Measurements from ENCODE around the gene EIF4E1B.

The EIF4E1B gene

GRCh38 chr5:176642675-176643490 lies 12.4 kb downstream of the EIF4E1B start:
- DNase-seq (ENCODE audit: low spot score): no peak
- Mint-ChIP-seq H3K27ac (no peak overlapping the region), H3K4me3 (no peak overlapping the region), H3K4me1 (ENCODE audit: low read depth) (peaks cover 9% of the 10 kb centered on the region), H3K9me3 (no peaks in the 10 kb centered on the region), H3K36me3 (ENCODE audit: low read depth) (no peaks in the 10 kb centered on the region), H3K27me3 (ENCODE audit: low read depth) (peaks cover 3% of the 10 kb centered on the region)

DNA sequence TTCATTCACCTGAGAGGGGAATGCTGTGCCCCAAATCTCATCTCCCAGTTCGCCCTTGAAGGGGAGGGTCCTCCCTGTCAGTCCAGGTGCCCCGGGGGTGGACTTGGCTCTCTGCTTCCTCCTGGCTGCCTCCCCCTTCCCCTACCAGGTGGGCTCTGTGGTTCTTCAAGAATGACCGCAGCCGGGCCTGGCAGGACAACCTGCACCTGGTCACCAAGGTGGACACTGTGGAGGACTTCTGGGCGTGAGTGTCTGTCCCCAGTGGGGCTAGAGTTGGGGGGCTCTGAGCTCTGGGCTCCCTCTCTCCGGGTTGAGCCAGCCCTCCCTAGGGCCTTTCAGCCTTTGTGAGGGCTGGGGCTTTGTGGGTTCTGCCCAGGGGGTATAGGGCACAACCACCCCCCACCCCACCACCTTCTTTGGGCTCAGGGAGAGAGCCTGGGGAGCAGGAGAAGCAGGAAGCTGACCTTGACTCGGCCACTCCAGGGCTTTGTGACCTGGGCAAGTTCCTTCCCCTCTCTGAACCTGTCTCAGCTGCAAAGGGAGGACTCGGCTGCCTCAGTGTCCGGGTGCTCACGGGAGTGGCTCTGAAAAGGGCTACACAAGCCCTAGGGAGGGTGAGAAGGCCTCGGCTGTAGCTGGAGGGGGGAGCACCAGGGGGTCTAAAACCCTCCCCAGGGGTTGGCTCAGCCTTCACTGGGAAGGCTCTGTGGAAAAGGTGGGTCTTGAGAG lies 13.2 kb downstream of the EIF4E1B start:
- Mint-ChIP-seq H3K27ac (no peak overlapping the region), H3K4me3 (no peak overlapping the region), H3K9me3 (no peaks in the 10 kb centered on the region), H3K4me1 (ENCODE audit: low read depth) (peaks cover 13% of the 10 kb centered on the region), H3K27me3 (ENCODE audit: low read depth) (peaks cover 2% of the 10 kb centered on the region), H3K36me3 (ENCODE audit: low read depth) (no peaks in the 10 kb centered on the region)
- no peak for DNase-seq (ENCODE audit: low spot score)

- no peaks in the 10 kb centered on the region for H3K27me3 Mint-ChIP-seq (ENCODE audit: low read depth)
- H3K9me3 Mint-ChIP-seq: no peaks in the 10 kb centered on the region
- DNase-seq (ENCODE audit: low spot score): no peak
- H3K4me3 Mint-ChIP-seq: no peak overlapping the region
- peaks cover 19% of the 10 kb centered on the region for H3K4me1 Mint-ChIP-seq (ENCODE audit: low read depth)
- no peak overlapping the region for H3K27ac Mint-ChIP-seq
- H3K36me3 Mint-ChIP-seq (ENCODE audit: low read depth): peaks cover 2% of the 10 kb centered on the region
These were observed 13.8 kb downstream of the EIF4E1B start for GRCh38 chr5:176644294-176644693.

- Mint-ChIP-seq H3K4me3 (peak overlapping the region; percentile 46), H3K4me1 (ENCODE audit: low read depth) (peaks cover 24% of the 10 kb centered on the region), H3K9me3 (no peaks in the 10 kb centered on the region), H3K27ac (no peak overlapping the region), H3K36me3 (ENCODE audit: low read depth) (peaks cover 2% of the 10 kb centered on the region), H3K27me3 (ENCODE audit: low read depth) (no peaks in the 10 kb centered on the region)
- DNase-seq (ENCODE audit: low spot score): no peak
These were observed 14.6 kb downstream of the EIF4E1B start for GRCh38 chr5:176644878-176645670.

DNA sequence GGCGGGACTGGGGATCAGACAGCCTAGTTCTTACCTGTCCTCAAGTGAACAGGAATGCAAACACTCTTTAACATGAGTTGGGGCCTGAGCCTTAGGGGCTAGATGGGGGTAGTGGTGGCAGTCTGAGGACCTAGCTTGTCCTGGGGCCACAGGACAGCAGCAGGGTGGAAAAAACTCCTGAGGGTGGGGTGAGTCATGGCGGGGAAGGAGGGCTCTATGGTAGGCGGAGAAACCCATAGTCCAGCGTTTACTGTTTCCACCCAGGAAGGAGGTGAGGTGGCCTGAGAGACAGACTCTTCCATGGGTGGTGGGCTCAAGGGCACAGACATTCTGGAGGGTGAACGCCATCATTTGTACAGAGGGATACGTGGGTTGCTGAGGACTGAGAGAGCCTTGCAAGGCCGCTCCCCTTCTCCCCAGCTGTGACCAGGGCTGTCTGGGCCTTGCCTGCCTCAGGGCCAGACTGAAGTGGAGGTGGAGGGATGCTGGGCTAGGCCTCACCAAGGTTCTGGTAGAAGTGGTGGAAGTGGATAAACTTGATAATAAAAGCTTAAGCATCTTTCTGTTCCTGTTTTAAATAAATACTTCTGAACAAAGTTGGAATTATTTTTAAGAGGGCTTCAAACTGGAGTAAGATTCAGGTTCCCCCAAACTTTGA lies 15.7 kb downstream of the EIF4E1B start:
- Mint-ChIP-seq H3K9me3 (no peaks in the 10 kb centered on the region), H3K36me3 (ENCODE audit: low read depth) (peaks cover 2% of the 10 kb centered on the region), H3K27ac (peak overlapping the region; percentile 86), H3K27me3 (ENCODE audit: low read depth) (no peaks in the 10 kb centered on the region), H3K4me1 (ENCODE audit: low read depth) (peaks cover 32% of the 10 kb centered on the region), H3K4me3 (peak overlapping the region; percentile 89)
- no peak for DNase-seq (ENCODE audit: low spot score)

GRCh38 chr5:176646707-176647029 lies 16.2 kb downstream of the EIF4E1B start:
- no peaks in the 10 kb centered on the region for H3K27me3 Mint-ChIP-seq (ENCODE audit: low read depth)
- H3K27ac Mint-ChIP-seq: peak overlapping the region; percentile 86
- peaks cover 32% of the 10 kb centered on the region for H3K4me1 Mint-ChIP-seq (ENCODE audit: low read depth)
- H3K36me3 Mint-ChIP-seq (ENCODE audit: low read depth): peaks cover 2% of the 10 kb centered on the region
- no peak for DNase-seq (ENCODE audit: low spot score)
- H3K9me3 Mint-ChIP-seq: no peaks in the 10 kb centered on the region
- H3K4me3 Mint-ChIP-seq: peak overlapping the region; percentile 89

DNA sequence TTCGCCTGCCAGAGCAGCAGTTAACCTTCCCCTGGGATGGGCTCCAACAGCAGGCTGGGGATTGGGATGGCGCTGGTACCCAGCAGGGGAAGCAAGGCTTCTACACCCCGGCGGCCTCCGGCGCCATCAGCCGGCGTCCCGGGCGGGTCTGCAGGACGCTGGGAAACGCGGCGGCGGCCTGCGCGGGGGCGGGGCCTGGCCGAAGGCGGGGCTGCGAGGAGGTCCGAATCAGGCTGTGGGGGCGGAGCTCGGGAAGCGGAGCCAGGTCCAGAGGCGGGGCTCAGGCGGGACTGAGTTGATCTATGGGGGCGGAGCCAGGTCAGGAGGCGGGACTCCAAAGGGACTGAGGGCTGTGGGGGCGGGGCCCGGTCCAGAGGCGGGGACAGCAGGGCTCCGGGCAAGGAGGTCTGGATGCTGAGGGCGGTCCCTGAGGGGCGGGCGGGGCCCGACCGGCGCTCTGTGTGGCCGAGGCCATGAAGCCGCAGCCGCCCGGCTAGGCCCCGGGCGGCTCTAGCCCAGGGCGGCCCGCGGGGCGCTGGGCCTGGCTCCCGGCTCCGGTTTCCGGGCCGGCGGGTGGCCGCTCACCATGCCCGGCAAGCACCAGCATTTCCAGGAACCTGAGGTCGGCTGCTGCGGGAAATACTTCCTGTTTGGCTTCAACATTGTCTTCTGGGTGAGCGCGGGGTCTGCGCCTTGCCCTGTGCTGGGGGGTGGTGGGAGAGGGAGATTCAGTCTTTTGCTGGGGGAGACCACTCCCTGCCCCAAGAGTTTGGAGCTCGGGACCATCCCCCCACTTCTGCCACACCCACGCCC lies 16.8 kb downstream of the EIF4E1B start, which contains the start of gene TSPAN17:
Gene TSPAN17, plus strand, starts transcription at position 455 of the 813 bp plus-strand sequence. Its CDS starts 132 bp downstream, at position 587.
- H3K9me3 Mint-ChIP-seq: no peaks in the 10 kb centered on the region
- H3K4me1 Mint-ChIP-seq (ENCODE audit: low read depth): peaks cover 32% of the 10 kb centered on the region
- H3K27me3 Mint-ChIP-seq (ENCODE audit: low read depth): no peaks in the 10 kb centered on the region
- H3K36me3 Mint-ChIP-seq (ENCODE audit: low read depth): peaks cover 2% of the 10 kb centered on the region
- DNase-seq (ENCODE audit: low spot score): peak; percentile 100
- peak within 1 kb of the TSS; percentile 86 for H3K27ac Mint-ChIP-seq
- peak within 1 kb of the TSS; percentile 89 for H3K4me3 Mint-ChIP-seq

DNA sequence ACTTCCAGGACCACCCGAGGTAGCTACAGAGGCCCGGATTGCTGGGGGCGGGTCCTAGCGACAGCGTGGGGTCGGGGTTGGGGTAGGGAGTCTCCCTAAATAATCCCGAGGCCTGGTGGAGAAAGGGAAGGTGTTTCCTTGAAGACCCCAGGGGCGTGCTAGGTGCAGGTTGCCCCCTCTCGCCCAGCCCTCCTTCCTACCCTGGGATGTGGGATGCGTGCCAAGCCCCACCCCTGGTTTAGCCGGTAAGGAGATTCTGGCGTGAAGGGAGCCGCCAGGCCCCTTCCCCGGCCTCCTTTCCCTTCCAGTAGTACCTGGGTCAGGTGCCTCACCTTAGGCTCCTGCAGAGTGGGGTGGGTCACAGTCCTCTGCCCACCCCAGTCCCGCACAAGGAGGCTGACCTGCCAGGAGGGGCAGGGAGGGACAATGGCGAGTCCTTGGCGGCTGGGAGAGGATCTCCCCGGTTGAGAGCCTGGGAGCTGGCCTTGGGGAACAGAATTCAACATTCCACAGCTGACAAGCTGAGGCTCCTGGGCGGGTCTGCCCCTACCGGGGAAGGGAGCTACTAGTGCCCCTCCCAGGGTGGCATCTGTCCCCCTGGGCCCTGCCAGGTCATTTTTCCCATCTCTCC lies 17.5 kb downstream of the EIF4E1B start:
- H3K9me3 Mint-ChIP-seq: no peaks in the 10 kb centered on the region
- peaks cover 2% of the 10 kb centered on the region for H3K36me3 Mint-ChIP-seq (ENCODE audit: low read depth)
- peak overlapping the region; percentile 78 for H3K27ac Mint-ChIP-seq
- DNase-seq (ENCODE audit: low spot score): no peak
- H3K4me3 Mint-ChIP-seq: peak overlapping the region; percentile 84
- H3K27me3 Mint-ChIP-seq (ENCODE audit: low read depth): no peaks in the 10 kb centered on the region
- peaks cover 35% of the 10 kb centered on the region for H3K4me1 Mint-ChIP-seq (ENCODE audit: low read depth)

DNA sequence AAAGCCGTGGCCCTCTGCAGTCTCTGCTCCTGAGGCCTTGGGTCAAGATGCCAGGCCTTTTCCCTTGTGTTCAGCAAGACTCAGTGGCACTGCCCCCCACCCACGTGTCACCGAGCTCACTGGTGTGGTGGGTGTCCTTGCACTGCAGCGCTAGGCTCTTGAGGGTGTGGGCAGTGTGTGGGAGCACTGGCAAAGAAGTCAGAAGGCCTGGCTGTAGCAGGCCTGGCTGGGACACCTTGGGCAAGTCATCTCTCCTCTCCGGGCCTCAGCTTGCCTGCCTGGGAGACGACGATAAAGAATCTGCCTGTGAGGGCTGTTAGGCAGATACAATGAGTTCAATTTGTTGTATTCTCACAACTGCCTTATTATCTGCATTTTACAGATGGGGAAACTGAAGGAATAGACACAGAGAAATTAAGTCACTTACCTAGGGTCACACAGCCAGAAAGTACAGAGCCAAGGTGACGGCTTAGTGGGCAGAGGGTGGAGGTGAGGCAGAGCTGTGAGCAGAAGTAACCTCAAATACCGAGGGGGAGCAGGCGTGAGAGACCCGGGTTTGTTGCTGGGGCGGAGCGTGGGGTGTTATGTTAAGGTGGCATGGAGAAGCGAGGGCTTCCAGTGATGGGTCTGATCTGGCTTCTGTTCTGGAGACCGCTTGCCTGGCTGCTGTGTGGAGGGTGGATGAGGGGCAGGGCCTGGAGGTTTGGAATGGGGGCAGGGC lies 18.2 kb downstream of the EIF4E1B start:
- Mint-ChIP-seq H3K9me3 (no peaks in the 10 kb centered on the region), H3K4me1 (ENCODE audit: low read depth) (peaks cover 41% of the 10 kb centered on the region), H3K27me3 (ENCODE audit: low read depth) (no peaks in the 10 kb centered on the region), H3K27ac (peak overlapping the region; percentile 78), H3K36me3 (ENCODE audit: low read depth) (peaks cover 9% of the 10 kb centered on the region), H3K4me3 (peak overlapping the region; percentile 84)
- peak; percentile 16 for DNase-seq (ENCODE audit: low spot score)

DNA sequence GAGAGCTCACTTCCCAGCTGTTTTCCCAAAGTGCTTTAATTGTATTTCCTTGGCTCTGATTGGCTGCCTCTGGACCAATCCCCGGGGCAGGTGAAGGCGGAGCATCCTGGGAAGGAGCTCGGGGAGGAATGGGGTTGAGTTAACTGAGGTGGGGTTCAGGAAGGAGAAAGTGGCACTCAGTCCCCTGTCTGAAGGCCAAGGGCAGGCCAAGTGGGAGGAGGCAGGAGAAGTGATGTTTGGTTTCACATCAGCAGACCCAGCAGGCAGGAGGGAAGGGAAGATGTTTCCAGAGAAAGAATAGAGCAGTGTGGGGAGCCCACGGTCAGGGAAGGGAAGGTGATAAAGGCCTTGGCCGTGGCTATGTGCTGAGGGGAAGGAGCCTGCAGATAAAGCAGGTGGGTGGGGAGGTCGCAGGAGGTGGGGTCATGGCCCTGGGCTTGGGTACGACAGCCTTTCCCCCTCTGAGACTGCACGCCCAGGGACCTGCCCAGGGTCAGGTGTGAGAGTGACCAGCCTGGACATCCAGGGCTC lies 19.9 kb downstream of the EIF4E1B start:
- peaks cover 13% of the 10 kb centered on the region for H3K36me3 Mint-ChIP-seq (ENCODE audit: low read depth)
- H3K9me3 Mint-ChIP-seq: no peaks in the 10 kb centered on the region
- H3K4me1 Mint-ChIP-seq (ENCODE audit: low read depth): peaks cover 42% of the 10 kb centered on the region
- peak overlapping the region; percentile 37 for H3K27ac Mint-ChIP-seq
- no peaks in the 10 kb centered on the region for H3K27me3 Mint-ChIP-seq (ENCODE audit: low read depth)
- DNase-seq (ENCODE audit: low spot score): no peak
- H3K4me3 Mint-ChIP-seq: no peak overlapping the region

DNA sequence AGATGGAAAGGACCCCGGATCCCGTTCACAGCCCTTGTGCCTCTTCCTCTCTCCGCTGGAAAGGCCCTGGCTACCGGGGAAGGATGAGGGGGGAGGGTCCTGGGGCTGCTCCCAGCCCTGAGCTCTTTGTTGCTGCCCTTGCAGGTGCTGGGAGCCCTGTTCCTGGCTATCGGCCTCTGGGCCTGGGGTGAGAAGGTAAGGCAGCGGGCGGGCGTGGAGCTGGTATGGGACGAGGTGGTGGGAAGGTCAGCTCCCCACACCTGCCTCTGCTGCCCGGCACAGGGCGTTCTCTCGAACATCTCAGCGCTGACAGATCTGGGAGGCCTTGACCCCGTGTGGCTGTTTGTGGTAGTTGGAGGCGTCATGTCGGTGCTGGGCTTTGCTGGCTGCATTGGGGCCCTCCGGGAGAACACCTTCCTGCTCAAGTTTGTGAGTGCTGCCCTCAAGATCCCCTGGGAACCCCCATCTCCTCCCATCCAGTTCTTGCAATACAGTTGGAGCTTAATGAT lies 21.1 kb downstream of the EIF4E1B start:
- Mint-ChIP-seq H3K4me1 (ENCODE audit: low read depth) (peaks cover 37% of the 10 kb centered on the region), H3K27ac (no peak overlapping the region), H3K27me3 (ENCODE audit: low read depth) (no peaks in the 10 kb centered on the region), H3K9me3 (no peaks in the 10 kb centered on the region), H3K36me3 (ENCODE audit: low read depth) (peaks cover 16% of the 10 kb centered on the region), H3K4me3 (no peak overlapping the region)
- no peak for DNase-seq (ENCODE audit: low spot score)

- Mint-ChIP-seq H3K9me3 (no peaks in the 10 kb centered on the region), H3K4me1 (ENCODE audit: low read depth) (peaks cover 33% of the 10 kb centered on the region), H3K36me3 (ENCODE audit: low read depth) (peaks cover 16% of the 10 kb centered on the region), H3K4me3 (no peak overlapping the region), H3K27ac (no peak overlapping the region), H3K27me3 (ENCODE audit: low read depth) (no peaks in the 10 kb centered on the region)
- no peak for DNase-seq (ENCODE audit: low spot score)
These were observed 21.7 kb downstream of the EIF4E1B start for GRCh38 chr5:176652136-176652535.
